ENCODE measurements around the gene EPRS1. TPM values are rescaled to one million over a fixed set of nuclear protein-coding genes. Genes with fewer than 3 reads are reported as not detected.

EPRS1 gene
- total RNA-seq, 4 donors from 2014 or later: 17.2 to 65.9 (median 25.4) TPM

DNA sequence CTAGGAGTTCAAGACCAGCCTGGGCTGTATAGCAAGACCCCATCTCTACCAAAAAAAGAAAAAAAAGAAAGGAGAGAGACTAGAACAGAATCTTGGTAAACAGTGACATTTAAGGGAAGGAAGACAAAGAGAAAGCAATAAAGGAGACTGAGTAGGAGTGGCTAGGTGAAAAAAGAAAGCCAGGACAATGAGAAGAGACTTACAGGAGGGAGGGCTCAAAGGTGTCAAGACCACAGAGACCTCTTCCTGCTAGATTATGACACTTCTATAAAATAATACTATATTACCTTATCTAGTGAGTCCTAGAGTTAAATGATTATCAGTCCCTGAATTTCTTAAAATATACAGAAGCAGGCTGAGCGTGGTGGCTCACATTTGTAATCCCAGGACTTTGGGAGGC is 10.1 kb upstream of the EPRS1 start:
- Histone ChIP-seq H3K27ac (no peak overlapping the region), H3K36me3 (peaks cover 0 to 25% (median 12%) of the 10 kb centered on the region in 4 donors), H3K9me3 (no peaks in the 10 kb centered on the region), H3K4me1 (peaks cover 0 to 2% (median 0%) of the 10 kb centered on the region in 4 donors), H3K27me3 (no peaks in the 10 kb centered on the region), H3K4me3 (no peak overlapping the region)
- TF ChIP-seq, protein P1, sequence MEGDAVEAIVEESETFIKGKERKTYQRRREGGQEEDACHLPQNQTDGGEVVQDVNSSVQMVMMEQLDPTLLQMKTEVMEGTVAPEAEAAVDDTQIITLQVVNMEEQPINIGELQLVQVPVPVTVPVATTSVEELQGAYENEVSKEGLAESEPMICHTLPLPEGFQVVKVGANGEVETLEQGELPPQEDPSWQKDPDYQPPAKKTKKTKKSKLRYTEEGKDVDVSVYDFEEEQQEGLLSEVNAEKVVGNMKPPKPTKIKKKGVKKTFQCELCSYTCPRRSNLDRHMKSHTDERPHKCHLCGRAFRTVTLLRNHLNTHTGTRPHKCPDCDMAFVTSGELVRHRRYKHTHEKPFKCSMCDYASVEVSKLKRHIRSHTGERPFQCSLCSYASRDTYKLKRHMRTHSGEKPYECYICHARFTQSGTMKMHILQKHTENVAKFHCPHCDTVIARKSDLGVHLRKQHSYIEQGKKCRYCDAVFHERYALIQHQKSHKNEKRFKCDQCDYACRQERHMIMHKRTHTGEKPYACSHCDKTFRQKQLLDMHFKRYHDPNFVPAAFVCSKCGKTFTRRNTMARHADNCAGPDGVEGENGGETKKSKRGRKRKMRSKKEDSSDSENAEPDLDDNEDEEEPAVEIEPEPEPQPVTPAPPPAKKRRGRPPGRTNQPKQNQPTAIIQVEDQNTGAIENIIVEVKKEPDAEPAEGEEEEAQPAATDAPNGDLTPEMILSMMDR (IDR thresholded peaks at IDR 0.05): no peak
- TF ChIP-seq POLR2AphosphoS5 (IDR thresholded peaks at IDR 0.05) (no peak), EP300 (IDR thresholded peaks at IDR 0.05; ENCODE audit: low read depth) (no peak), POLR2A (IDR thresholded peaks at IDR 0.05) (no peak)
- DNase-seq: no peak
- in situ Hi-C loops (cut with MboI; ENCODE audit: low pct_ligation_motif_present in 1 of 4, low pct_unique_long_range_greater_than_20kb in 1 of 4, low sequenced_read_pairs in 3 of 4): no loop called here
- 89 to 90% methylated on average over 1 of the region's 1 CpG for WGBS, 2 donors (ENCODE audit: low coverage in 1 of 2)
- intact Hi-C loops (cut with DNase I; ENCODE audit: low total_unique reads): no loop called here

DNA sequence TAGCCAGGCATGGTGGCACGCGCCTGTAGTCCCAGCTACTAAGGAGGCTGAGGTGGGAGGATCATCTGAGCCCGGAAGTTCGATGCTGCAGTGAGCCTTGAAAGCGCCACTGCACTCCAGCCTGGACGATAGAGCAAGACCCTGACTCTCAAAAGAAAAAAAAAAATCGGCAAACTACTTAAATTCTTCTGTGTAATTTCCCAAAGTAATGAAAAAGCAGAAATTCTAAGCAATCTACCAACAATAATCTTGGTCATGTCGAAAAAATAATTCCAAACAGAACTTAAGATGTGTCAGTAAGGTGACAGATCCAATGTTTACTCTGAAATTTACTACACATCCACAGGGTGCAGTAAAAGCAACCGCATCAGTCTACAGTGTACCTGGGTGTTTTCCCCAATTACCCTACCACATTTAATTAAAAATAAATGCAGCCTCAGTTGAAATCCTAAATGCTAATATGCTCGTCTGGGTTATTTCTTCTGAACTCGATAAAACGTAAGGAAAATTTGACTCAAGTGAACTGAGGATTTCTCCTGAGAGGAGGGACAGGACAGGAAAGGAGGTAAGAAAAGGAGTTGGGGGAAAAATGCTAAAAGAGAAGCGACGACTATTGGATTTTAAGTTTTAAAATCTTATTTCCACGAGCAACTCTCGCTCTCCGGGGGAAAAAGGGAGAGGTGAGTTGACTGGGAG is 801 bp downstream of the EPRS1 start:
- H3K27me3 ChIP-seq: no peaks in the 10 kb centered on the region
- H3K9me3 ChIP-seq: no peaks in the 10 kb centered on the region
- 18 to 23% methylated on average over 15 to 17 of the region's 17 CpGs for WGBS, 2 donors (ENCODE audit: low coverage in 1 of 2)
- H3K4me1 ChIP-seq: peaks cover 4 to 42% (median 24%) of the 10 kb centered on the region in 4 donors
- in situ Hi-C loops (cut with MboI; ENCODE audit: low pct_ligation_motif_present in 1 of 4, low pct_unique_long_range_greater_than_20kb in 1 of 4, low sequenced_read_pairs in 3 of 4) (no loop called here), intact Hi-C loops (cut with DNase I; ENCODE audit: low total_unique reads) (no loop called here)
- no peak for DNase-seq
- TF ChIP-seq EP300 (IDR thresholded peaks at IDR 0.05; ENCODE audit: low read depth) (no peak), POLR2A (IDR thresholded peaks at IDR 0.05) (no peak), POLR2AphosphoS5 (IDR thresholded peaks at IDR 0.05) (no peak)
- TF ChIP-seq, protein P1 (IDR thresholded peaks at IDR 0.05): no peak
- peak overlapping the region; percentile 86 to 94 (median 90) for H3K27ac ChIP-seq
- peak overlapping the region; percentile 65 to 83 (median 75) for H3K4me3 ChIP-seq
- peaks cover 0 to under 1% (median 0%) of the 10 kb centered on the region in 4 donors for H3K36me3 ChIP-seq

DNA sequence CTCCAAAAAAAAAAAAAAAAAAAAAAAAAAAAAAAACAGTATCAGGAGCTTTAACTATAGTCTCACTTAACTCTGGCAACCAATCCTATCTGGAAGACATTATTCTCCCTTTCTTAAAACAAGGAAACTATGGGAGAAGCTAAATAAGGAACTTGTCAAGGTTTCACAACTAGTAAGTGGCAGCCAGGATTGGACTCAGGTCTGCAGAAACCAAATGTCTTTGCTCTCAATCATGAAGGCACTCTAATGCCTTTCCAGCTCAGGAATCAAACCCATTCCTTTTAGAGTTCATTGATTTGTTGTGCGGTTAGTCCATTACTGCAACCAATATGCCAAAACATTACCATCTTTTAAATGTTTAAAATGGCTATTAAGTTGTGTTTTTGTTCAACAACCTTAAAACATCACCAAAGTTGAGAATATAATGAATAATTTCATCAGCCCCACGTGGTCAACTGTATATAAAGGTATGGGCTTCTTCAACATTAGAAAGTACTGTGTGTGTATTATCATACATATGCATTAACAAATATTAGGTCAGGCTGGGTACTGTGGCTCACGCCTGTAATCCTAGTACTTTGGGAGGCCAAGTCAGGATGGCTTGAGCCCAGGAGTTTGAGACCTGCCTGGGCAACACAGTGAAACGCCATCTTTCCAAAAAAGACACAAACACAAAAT is 1.5 kb downstream of the EPRS1 start:
- WGBS, 2 donors (ENCODE audit: low coverage in 1 of 2): 69 to 80% methylated on average over 4 of the region's 4 CpGs
- H3K4me3 ChIP-seq: peak overlapping the region in 3 of 4 donors; percentile 68 to 83 (median 82)
- H3K9me3 ChIP-seq: no peaks in the 10 kb centered on the region
- no peak for TF ChIP-seq EP300 (IDR thresholded peaks at IDR 0.05; ENCODE audit: low read depth)
- TF ChIP-seq POLR2A (IDR thresholded peaks at IDR 0.05): no peak
- TF ChIP-seq, protein P1 (IDR thresholded peaks at IDR 0.05): no peak
- TF ChIP-seq POLR2AphosphoS5 (IDR thresholded peaks at IDR 0.05): no peak
- H3K27ac ChIP-seq: peak overlapping the region; percentile 86 to 94 (median 90)
- in situ Hi-C loops (cut with MboI; ENCODE audit: low pct_ligation_motif_present in 1 of 4, low pct_unique_long_range_greater_than_20kb in 1 of 4, low sequenced_read_pairs in 3 of 4) (no loop called here), intact Hi-C loops (cut with DNase I; ENCODE audit: low total_unique reads) (no loop called here)
- DNase-seq: no peak
- H3K27me3 ChIP-seq: no peaks in the 10 kb centered on the region
- peaks cover 4 to 45% (median 25%) of the 10 kb centered on the region in 4 donors for H3K4me1 ChIP-seq
- H3K36me3 ChIP-seq: peaks cover 0 to 7% (median 2%) of the 10 kb centered on the region in 4 donors

DNA sequence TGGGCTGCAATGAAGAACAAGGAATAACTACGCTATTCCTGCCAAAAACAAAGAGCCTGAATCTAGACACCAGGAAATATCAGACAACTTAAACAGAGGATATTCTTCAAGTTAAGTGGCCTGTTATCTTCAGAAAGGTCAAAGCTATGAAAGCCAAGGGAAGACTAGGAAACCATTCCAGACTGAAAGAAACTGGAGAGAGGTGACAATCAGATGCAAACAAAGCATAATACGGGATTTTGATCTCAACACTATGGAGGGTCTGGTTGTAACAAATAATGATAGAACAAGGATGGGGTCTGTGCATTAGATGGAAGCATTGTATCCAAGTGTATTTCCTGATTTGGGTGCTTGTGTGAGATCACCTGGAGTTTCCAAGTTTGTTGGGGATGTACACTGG is 2.7 kb downstream of the EPRS1 start:
- 64 to 81% methylated on average over 2 of the region's 2 CpGs for WGBS, 2 donors (ENCODE audit: low coverage in 1 of 2)
- peak overlapping the region in 3 of 4 donors; percentile 21 to 33 (median 33) for H3K27ac ChIP-seq
- intact Hi-C loops (cut with DNase I; ENCODE audit: low total_unique reads) (no loop called here), in situ Hi-C loops (cut with MboI; ENCODE audit: low pct_ligation_motif_present in 1 of 4, low pct_unique_long_range_greater_than_20kb in 1 of 4, low sequenced_read_pairs in 3 of 4) (no loop called here)
- peaks cover 0 to 15% (median 4%) of the 10 kb centered on the region in 4 donors for H3K36me3 ChIP-seq
- no peaks in the 10 kb centered on the region for H3K9me3 ChIP-seq
- no peak overlapping the region for H3K4me3 ChIP-seq
- TF ChIP-seq EP300 (IDR thresholded peaks at IDR 0.05; ENCODE audit: low read depth) (no peak), POLR2A (IDR thresholded peaks at IDR 0.05) (no peak), POLR2AphosphoS5 (IDR thresholded peaks at IDR 0.05) (no peak)
- TF ChIP-seq, protein P1 (IDR thresholded peaks at IDR 0.05): no peak
- peaks cover 4 to 51% (median 25%) of the 10 kb centered on the region in 4 donors for H3K4me1 ChIP-seq
- no peak for DNase-seq
- H3K27me3 ChIP-seq: no peaks in the 10 kb centered on the region
